OCI-LY1 (cell line): ENCODE measurements around the gene MAP2K7.

ENCODE experiments used
- CTCF ChIP-seq: fragments of 200-600 bp; sonication (generic), shearing (Covaris generic); IDR thresholded peaks from 2 replicates; pipeline ENCODE4 v1.5.1; 2017; ENCODE audit warnings: mild to moderate bottlenecking, antibody characterized with exemption, low read length, moderate library complexity, mixed read lengths
- EZH2 ChIP-seq: fragments of 200-600 bp; sonication (generic), shearing (Covaris generic); IDR thresholded peaks from 2 replicates; pipeline ENCODE4 v1.8.0; 2017; ENCODE audit warnings: borderline replicate concordance, mixed run types, mild to moderate bottlenecking, antibody characterized with exemption, low read length, moderate library complexity, mixed read lengths

DNA sequence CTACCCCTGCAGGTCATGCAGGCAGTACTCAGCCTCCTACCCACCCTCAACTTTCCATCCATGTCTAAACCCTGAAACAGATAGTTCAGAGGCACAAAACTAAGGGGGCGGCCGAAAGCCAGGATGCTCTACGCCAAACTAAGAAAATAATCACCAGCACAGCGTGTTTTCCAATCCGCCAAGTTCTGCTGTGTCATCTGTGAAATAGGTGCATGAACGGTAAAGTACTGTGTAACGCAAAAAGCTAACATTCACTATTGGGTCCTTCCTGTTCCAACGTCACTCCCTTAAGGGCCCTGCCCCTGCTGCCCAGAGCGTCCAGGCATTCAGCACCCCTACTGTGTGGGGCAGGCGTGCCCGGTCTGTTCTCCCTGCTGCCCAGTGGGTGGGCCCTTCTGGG is 52.0 kb downstream of the MAP2K7 start:
- TF ChIP-seq EZH2, result no peak
- TF ChIP-seq CTCF, result no peak
